ENCODE measurements around the gene IL17RE. TPM values are rescaled to one million over a fixed set of nuclear protein-coding genes. Genes with fewer than 3 reads are reported as not detected.

IL17RE gene
- polyA plus RNA-seq, 1 donor (not counting 4 experiments of a cell fraction or from before 2014, with no cell fraction given) = 16.0 TPM

- dilution Hi-C loops (cut with MboI; ENCODE audit: extremely low pct_ligation_motif_present, low sequenced_read_pairs) = no loop called here
- Histone ChIP-seq H2AFZ (ENCODE audit: control insufficient read depth, low read length) (no peak overlapping the region), H3K36me3 (ENCODE audit: control insufficient read depth in 2 of 2, extremely low read depth in 1 of 2, insufficient read depth in 2 of 2, low read length in 2 of 2) (peaks cover 4 to 13% of the 10 kb centered on the region in 2 experiments), H3K9me3 (ENCODE audit: control insufficient read depth, low read depth, low read length) (no peaks in the 10 kb centered on the region), H3K27me3 (ENCODE audit: control insufficient read depth, extremely low read depth, insufficient read depth, low read length) (no peaks in the 10 kb centered on the region), H4K20me1 (ENCODE audit: control insufficient read depth, extremely low read depth, insufficient read depth, low read length) (no peaks in the 10 kb centered on the region), H3K9ac (ENCODE audit: control insufficient read depth, extremely low read depth, insufficient read depth, low read length) (no peak overlapping the region), H3K4me1 (ENCODE audit: control insufficient read depth, extremely low read depth, insufficient read depth, low read length) (peaks cover 17% of the 10 kb centered on the region), H3K4me3 (ENCODE audit: control insufficient read depth in 2 of 3, extremely low read depth in 1 of 3, insufficient read depth in 2 of 3, low read depth in 1 of 3, low read length in 3 of 3) (no peak overlapping the region), H3K9me1 (ENCODE audit: control insufficient read depth, extremely low read depth, insufficient read depth, low read length) (no peaks in the 10 kb centered on the region), H3K4me2 (ENCODE audit: control insufficient read depth, extremely low read depth, insufficient read depth, low read depth, low read length) (no peak overlapping the region), H3K27ac (ENCODE audit: control insufficient read depth, insufficient read depth, low read length) (no peak overlapping the region), H3K79me2 (ENCODE audit: control insufficient read depth, insufficient read depth, low read length) (peaks cover 4% of the 10 kb centered on the region)
- TF ChIP-seq EZH2 (IDR thresholded peaks at IDR 0.05; ENCODE audit: low read length) = no peak
- TF ChIP-seq, protein P1, sequence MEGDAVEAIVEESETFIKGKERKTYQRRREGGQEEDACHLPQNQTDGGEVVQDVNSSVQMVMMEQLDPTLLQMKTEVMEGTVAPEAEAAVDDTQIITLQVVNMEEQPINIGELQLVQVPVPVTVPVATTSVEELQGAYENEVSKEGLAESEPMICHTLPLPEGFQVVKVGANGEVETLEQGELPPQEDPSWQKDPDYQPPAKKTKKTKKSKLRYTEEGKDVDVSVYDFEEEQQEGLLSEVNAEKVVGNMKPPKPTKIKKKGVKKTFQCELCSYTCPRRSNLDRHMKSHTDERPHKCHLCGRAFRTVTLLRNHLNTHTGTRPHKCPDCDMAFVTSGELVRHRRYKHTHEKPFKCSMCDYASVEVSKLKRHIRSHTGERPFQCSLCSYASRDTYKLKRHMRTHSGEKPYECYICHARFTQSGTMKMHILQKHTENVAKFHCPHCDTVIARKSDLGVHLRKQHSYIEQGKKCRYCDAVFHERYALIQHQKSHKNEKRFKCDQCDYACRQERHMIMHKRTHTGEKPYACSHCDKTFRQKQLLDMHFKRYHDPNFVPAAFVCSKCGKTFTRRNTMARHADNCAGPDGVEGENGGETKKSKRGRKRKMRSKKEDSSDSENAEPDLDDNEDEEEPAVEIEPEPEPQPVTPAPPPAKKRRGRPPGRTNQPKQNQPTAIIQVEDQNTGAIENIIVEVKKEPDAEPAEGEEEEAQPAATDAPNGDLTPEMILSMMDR (optimal IDR thresholded peaks at IDR 0.05 in 1 of 3, IDR thresholded peaks at IDR 0.05 in 1 of 3, conservative IDR thresholded peaks at IDR 0.05 in 1 of 3; ENCODE audit: extremely low read depth in 1 of 3, insufficient read depth in 2 of 3, low read length in 3 of 3) = no peak
- FAIRE-seq (no peak), DNase-seq (ENCODE audit: low read depth, low spot score) (no peak)
These were observed 33.4 kb downstream of the IL17RE start for GRCh38 chr3:9935966-9936510.

GRCh38 chr3:9937486-9938238 lies 35.0 kb downstream of the IL17RE start:
- TF ChIP-seq, protein P1 (optimal IDR thresholded peaks at IDR 0.05 in 1 of 3, IDR thresholded peaks at IDR 0.05 in 1 of 3, conservative IDR thresholded peaks at IDR 0.05 in 1 of 3; ENCODE audit: extremely low read depth in 1 of 3, insufficient read depth in 2 of 3, low read length in 3 of 3) = no peak
- TF ChIP-seq EZH2 (IDR thresholded peaks at IDR 0.05; ENCODE audit: low read length) = no peak
- no peak for DNase-seq (ENCODE audit: low read depth, low spot score)
- Histone ChIP-seq H3K9me3 (ENCODE audit: control insufficient read depth, low read depth, low read length) (no peaks in the 10 kb centered on the region), H3K36me3 (ENCODE audit: control insufficient read depth in 2 of 2, extremely low read depth in 1 of 2, insufficient read depth in 2 of 2, low read length in 2 of 2) (peaks cover 4 to 13% of the 10 kb centered on the region in 2 experiments), H3K9ac (ENCODE audit: control insufficient read depth, extremely low read depth, insufficient read depth, low read length) (no peak overlapping the region), H2AFZ (ENCODE audit: control insufficient read depth, low read length) (no peak overlapping the region), H4K20me1 (ENCODE audit: control insufficient read depth, extremely low read depth, insufficient read depth, low read length) (no peaks in the 10 kb centered on the region), H3K27me3 (ENCODE audit: control insufficient read depth, extremely low read depth, insufficient read depth, low read length) (no peaks in the 10 kb centered on the region), H3K9me1 (ENCODE audit: control insufficient read depth, extremely low read depth, insufficient read depth, low read length) (no peaks in the 10 kb centered on the region), H3K4me3 (ENCODE audit: control insufficient read depth in 2 of 3, extremely low read depth in 1 of 3, insufficient read depth in 2 of 3, low read depth in 1 of 3, low read length in 3 of 3) (no peak overlapping the region), H3K4me2 (ENCODE audit: control insufficient read depth, extremely low read depth, insufficient read depth, low read depth, low read length) (no peak overlapping the region), H3K4me1 (ENCODE audit: control insufficient read depth, extremely low read depth, insufficient read depth, low read length) (peaks cover 13% of the 10 kb centered on the region), H3K27ac (ENCODE audit: control insufficient read depth, insufficient read depth, low read length) (no peak overlapping the region), H3K79me2 (ENCODE audit: control insufficient read depth, insufficient read depth, low read length) (peaks cover 4% of the 10 kb centered on the region)
- FAIRE-seq = no peak
- dilution Hi-C loops (cut with MboI; ENCODE audit: extremely low pct_ligation_motif_present, low sequenced_read_pairs) = no loop called here

Measured in keratinocyte (primary cell).